ENCODE measurements around the gene HAUS7.

DNA sequence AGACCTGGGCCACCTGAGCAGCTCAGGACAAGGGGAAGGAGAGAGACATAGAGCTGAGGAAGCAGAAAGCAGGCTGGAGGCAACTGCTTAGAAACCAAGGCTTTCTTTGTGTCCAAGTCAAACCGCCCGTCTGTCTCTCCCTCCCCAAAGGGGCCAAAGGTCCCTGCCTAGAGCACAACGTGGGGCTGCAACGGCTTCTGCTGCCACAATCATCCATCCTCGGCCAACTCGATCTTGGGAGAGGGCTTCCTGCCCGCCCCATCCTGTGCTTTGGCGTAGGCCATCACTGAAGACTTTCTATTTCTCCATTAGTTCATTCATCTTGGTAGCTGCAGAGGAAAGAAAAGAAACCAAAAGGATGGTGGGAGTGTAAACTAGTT, 22.8 kb downstream of the HAUS7 start:
- TF ChIP-seq EZH2 (IDR thresholded peaks at IDR 0.05) (no peak), POLR2AphosphoS5 (IDR thresholded peaks at IDR 0.05; ENCODE audit: borderline replicate concordance, low read depth, low read length) (no peak)

All from SK-N-MC (cell line).